HG02943 (cell line): ENCODE measurements around the gene CCR5.
"Not testable (repeated sequence)": the region's sequence is repeated elsewhere in the genome, so short reads cannot be mapped to it uniquely, and the experiment has no call there.

Experiments
- ATAC-seq: cut with Tn5 transposase; IDR thresholded peaks from one replicate; pipeline ENCODE4 v1.9.1; 2021; ENCODE audit warnings: mild to moderate bottlenecking, low read depth, moderate library complexity; ENCODE audit not compliant: unreplicated experiment

CCR5 gene

DNA sequence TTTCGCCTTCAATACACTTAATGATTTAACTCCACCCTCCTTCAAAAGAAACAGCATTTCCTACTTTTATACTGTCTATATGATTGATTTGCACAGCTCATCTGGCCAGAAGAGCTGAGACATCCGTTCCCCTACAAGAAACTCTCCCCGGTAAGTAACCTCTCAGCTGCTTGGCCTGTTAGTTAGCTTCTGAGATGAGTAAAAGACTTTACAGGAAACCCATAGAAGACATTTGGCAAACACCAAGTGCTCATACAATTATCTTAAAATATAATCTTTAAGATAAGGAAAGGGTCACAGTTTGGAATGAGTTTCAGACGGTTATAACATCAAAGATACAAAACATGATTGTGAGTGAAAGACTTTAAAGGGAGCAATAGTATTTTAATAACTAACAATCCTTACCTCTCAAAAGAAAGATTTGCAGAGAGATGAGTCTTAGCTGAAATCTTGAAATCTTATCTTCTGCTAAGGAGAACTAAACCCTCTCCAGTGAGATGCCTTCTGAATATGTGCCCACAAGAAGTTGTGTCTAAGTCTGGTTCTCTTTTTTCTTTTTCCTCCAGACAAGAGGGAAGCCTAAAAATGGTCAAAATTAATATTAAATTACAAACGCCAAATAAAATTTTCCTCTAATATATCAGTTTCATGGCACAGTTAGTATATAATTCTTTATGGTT is at the start of gene CCR5:
TSS of gene CCR5 (plus strand) at position 108 of the 680 bp plus-strand sequence. CDS start 1,957 bp downstream, outside the sequence.
- ATAC-seq = no peak

DNA sequence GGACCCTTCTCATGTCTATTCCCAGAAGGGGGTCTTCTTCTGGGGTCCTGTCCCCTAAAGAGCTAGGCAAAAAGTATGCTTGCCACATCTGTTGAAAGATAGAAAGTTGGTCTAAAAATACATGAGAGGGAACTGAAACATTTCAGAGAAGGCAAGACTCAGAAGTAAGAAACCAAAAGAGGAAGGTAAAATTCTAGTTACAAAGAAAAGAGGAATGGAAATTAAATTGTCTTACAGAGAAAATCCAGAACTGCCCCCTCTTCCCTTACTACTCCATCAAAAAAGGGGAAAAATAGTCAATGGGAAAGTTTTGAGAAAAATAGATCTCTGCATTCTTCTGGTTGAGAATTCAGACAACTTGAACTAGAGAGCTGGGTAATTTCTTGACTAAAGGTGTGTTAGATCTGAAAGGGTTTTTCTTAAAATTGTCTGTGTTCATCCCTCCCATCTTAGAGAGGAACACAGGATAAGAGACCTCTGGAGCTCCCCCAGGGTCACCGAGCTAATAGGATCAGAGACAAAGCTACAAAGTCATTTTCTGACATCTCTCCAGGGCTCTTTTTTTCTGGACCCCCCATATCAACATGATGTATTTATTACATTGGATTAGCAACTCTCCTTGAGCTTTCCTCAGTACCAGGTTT is 49.2 kb upstream of the CCR5 start:
- no peak for ATAC-seq

DNA sequence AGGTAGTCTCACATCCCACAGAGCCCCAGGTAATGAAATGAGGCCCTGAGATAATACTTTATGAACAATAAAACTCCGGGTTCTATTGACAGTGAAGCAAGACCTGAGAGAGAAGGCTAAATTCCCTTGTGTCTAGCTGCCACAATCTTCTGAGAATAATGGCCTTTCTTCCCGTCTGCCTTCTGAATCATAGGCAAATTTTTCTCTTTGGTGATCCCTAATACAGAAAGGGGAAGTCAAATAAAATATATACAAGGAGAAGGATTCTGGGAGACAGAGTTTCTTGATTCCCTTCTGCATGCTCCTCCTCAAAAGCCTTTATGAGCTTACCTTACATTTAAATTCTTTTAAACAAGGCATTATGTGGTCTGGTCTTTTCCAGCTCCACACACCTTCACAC is 46.7 kb upstream of the CCR5 start:
- no peak for ATAC-seq

DNA sequence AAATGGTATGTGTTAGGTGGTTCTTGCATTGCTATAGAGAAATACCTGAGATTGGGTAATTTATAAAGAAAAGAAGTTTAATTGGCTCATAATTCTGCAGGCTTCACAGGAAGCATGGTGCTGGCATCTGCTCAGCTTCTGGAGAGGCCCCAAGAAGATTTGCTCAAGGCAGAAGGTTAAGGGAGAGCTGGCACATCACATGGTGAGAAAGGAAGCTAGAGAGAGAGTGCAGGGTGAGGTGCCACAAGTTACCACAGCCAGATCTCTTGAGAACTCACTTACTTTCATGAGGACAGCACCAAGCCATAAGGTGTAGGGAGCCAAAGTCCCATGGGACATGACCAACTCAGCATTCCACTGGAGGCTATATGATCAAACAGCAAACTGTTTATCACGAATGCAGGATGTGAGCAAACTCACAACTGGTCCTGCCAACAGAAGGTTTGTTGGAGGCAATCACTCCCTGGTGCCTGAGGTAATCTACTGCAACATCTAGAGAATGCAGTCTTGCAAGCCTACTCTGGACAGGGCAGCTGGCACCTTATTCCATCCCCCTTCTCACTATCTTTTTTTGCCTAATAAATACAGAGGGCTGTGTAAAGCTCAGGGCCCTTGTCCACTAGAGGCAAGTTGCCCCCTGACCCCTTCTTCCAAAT is 45.0 kb upstream of the CCR5 start:
- no peak for ATAC-seq

- not testable (repeated sequence) for ATAC-seq
Measured at GRCh38 chr3:46330676-46331075, 40.1 kb upstream of the CCR5 start.

DNA sequence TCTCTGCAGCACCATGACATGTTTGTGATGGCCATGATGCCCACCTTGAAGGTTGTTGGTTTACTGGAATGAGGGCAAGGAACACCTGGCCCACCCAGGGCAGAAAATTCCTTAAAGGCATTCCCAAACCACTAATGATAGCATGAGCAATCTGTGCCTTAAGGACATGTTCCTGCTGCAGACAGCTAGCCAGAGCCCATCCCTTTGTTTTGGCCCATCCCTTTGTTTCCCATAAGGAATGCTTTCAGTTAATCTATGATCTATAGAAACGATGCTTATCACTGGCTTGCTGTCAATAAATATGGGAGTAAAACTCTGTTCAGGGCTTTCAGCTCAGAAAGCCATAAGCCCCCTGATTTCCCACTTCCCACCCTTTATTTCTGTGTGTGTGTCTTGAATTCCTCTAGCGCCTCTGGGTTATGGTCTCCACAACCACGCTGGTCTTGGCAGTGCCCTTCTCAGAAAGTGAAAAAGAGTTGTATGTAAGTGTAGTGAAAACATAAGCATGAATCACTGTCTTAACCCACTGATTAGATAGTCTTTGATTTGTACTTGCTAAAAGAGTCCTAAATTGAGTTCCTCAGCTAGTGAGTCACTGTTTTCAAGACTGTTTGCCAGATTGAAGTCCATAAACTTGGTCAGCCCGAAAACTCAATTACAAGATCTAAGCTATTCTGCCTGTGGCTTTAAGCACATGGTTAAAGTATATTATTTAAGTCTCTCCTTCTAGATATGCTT is 35.8 kb upstream of the CCR5 start:
- ATAC-seq = no peak

GRCh38 chr3:46335541-46335940 is 35.2 kb upstream of the CCR5 start:
- ATAC-seq = no peak

- no peak for ATAC-seq
Measured at GRCh38 chr3:46337911-46338310, 32.8 kb upstream of the CCR5 start.

DNA sequence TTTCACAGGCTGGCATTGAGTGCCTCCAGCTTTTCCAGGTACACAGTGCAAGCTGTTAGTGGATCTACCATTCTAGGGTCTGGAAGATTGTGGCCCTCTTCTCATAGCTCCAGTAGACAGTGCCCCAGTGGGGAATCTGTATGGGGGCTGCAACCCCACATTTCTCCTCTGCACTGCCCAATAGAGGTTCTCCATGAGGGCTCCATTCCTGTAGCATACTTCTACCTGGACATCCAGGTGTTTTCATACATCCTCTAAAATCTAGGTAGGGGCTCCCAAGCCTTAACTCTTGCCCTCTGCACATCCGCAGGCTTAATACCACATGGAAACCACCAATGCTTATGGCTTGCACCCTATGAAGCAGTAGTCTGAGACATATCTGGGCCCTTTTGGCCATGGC is 31.9 kb upstream of the CCR5 start:
- no peak for ATAC-seq

DNA sequence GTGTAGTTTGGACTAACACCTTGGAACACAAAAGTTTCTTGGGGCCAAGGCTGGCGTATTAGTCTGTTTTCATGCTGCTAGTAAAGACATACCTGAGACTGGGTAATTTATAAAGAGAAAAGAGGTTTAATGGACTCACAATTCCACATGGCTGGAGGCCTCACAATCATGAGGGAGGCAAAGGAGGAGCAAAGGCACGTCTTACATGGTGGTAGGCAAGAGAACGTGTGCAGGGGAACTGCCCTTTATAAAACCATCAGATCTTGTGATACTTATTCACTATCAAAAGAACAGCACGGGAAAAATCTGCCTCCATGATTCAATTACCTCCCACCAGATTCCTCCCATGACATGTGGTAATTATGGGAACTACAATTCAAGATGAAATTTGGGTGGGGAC is 26.3 kb upstream of the CCR5 start:
- ATAC-seq = no peak

DNA sequence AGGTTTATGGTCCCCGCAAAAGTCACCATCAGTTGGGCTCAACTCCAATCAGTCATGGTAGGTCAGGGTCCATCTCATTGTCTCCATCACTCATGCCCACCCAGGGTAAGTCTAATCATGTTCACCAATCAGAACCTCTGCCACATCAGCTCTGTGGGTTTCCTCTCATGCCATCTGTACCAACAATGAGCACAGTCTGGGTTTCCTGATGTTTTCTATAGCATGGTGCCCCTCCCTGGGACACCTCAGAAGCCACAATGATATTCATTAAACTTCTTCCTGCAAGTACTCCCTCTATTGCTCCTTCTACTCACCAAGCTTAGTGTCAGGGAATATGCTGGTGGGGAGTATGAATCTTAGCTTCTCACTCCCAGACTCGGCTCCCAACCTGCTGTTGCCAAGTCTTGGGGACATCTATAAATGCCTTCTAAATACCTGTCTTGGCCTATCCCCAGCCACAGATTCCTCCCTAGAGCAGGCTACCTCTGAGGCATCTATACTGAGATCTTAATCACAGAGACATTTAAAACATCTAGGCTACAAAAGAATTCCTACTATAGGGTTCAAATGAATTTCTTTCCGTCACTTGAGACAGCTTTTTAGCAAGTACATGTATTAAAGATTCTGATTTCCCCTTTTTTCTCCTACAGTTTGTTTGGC is 21.8 kb upstream of the CCR5 start:
- ATAC-seq = no peak

GRCh38 chr3:46349484-46350261 is 21.1 kb upstream of the CCR5 start:
- peak; percentile 87 for ATAC-seq

DNA sequence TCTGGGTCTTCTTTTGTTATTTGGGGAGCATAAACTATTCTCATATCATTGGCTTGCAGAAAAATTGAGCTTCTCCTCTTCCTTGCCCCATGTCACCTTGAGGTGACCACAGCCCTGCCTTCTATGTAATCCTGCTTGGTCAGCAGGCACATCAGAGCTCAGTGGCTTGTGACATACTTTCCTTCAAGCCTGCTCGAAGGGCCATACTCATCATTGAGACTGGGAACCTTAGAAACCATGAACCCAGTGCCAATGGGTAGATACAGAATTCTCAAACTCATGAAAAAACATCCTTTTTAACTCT is 20.5 kb upstream of the CCR5 start:
- peak; percentile 42 for ATAC-seq

DNA sequence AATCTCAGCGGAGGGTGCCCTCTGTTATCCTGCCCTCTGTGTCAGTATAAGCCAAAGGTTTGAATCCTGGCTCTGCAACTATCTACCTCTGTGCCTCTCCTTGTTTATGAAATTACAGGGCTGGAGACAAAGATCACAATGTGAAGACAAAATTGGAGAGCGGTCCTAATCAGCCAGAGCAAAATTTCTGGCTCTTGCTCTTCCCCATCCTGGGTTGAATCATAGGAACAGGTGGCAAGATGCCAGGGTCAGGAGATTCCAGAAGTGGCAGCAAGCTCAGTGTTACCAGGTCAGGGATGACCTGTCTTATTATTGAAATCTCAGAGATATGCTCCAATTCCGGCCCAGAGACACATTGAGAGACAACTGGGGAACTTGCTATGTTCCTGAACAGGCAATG is 19.1 kb upstream of the CCR5 start:
- ATAC-seq = no peak

DNA sequence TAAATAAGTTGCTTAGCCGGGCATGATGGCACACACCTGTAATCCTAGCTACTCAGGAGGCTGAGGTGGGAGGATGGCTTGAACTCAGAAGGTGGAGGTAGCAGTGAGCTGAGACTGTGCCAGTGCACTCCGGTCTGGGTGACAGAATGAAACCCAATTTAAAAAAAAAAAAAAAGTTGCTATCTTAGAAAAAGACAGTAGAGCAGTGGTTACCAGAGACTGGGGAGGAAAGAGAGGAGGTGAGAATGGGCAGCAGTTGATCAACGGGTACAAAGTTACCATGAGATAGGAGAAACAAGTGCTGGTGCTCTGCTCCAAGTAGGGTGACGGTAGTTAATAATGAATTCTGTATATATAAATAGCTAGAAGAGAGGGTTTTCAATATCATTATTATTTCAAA is 17.7 kb upstream of the CCR5 start:
- ATAC-seq = no peak

- no peak for ATAC-seq
Measured at GRCh38 chr3:46353647-46354410, 16.9 kb upstream of the CCR5 start, which contains the start of gene CCR2. Gene CCR2, plus strand, starts transcription at chr3:46354111. Its CDS starts 3,417 bp downstream, at chr3:46357528.

DNA sequence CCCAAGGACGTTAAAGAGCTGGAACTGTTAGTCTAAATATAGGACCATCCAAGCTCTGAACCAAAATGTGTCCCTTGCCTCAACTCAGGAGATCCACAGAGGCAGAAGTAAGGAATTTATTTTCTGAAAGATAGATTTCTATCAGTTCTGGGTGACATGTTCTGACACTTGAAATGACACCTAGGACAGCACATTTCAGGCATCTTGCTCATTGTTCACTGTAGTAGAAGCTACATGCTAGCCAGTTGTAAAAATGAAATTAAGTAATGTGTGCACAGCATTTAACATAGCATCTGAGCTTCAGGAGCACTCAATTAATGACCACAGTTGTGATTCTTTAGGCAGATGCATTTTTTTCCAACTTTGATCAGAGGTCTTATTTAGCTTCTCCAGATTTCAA is 16.3 kb upstream of the CCR5 start:
- ATAC-seq = no peak

DNA sequence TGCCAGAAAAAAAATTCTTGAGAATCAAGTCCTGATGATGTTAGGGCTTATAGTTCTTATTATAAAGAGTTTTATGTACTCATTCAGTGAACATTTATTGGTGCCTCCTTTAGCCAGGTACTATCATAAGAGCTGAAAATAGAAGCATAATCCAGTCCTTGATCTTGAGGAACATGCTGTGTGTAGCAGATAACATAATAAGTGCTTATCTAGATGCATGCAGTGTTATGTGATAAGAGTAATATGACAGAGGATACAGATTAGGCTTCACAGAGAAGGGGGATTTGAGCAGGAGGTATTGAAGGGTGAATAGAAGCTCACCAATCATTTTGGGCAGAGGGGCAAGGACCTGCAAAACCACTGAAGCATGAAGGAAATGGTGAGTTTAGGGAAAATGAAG is 15.8 kb upstream of the CCR5 start:
- ATAC-seq = no peak

DNA sequence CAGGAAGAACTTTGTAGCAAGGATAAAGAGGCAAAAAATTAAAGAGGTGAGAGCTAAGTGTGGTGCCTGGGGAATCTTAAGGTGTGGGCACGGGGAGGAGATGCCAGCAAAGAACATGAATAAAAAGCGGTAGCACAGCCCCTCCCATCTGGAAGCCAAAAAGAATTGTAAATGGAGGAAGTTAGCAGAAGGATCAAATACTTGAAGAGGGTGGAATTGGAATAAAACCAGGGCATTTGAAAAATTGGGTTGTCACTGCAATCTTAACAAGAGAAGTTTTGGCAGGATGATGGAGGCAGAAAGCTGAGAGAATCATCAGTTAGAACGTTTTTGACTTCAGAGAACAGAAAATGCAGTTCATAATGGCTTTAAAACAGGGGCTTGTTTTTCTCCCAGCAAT is 14.5 kb upstream of the CCR5 start:
- no peak for ATAC-seq
